ENCODE measurements around the gene CT55.
A peak's percentile ranks its signal among the peaks of the same experiment; 100 is the strongest.
"Not testable (repeated sequence)": the region's sequence is repeated elsewhere in the genome, so short reads cannot be mapped to it uniquely, and the experiment has no call there.

CT55 gene, protein sequence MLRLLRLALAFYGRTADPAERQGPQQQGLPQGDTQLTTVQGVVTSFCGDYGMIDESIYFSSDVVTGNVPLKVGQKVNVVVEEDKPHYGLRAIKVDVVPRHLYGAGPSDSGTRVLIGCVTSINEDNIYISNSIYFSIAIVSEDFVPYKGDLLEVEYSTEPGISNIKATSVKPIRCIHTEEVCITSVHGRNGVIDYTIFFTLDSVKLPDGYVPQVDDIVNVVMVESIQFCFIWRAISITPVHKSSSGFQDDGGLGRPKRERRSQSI

DNA sequence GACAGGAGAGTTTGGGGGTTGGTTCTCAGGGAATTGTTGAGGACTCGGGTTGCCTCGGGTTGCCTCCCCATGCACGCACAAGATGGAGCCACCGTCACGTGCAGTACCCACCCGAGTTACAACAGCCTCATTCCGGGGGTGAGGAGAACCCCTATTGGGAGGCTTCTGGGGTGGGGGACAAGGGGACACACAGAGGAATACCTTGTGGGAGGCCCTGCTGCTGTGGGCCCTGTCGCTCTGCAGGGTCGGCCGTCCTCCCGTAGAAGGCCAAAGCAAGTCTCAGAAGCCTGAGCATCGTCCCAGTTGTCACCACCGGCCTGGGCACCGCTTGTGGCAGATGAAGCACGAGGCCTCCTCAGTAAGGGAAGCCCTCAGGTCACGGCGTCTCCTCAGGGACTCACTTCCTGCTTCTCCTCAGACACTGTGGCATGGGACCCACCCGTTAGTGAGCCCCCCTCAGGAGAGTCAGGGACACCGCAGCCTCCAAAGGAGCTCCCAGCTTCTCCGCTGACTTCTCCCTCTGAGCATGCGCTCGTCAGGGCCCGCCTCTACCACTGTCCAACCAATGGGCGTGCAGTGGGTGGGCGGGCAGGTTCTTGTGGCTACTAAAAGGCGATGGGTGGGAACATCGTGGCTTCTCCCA, at the start of gene CT55:
TSS of gene CT55 (minus strand) at position 522 of the 643 bp plus-strand sequence. CDS start at position 295, 227 bp downstream.
- no peak for DNase-seq

DNA sequence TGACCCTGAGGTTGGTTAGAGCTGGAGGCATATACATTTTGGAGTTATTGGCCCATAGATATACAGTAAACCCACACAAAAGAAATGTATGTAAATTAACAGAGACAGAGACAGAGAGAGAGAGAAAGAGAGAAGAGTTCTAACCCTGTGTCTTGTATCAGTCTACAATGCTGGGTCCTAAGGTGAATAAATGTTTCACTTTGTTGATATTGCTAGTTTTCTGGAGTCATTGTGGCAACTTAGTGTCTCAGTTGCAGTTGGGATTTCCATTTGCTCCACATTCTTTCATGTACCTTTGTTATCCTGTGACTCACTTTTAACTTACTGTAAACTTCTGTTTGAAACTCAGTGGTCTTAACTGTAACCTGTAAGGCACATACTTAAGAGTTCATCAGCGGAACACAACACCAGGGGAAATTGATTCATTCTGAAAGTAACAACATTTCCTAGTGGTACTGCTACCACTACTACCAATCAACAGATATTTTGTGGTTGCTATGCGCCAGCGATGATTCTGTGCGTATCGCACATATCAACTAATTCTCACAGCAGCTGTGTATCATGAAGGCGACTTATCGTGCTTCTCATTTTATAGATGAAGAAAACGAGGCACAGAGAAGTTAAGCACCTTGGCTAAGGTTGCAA, 42.1 kb upstream of the CT55 start:
- DNase-seq = no peak

DNA sequence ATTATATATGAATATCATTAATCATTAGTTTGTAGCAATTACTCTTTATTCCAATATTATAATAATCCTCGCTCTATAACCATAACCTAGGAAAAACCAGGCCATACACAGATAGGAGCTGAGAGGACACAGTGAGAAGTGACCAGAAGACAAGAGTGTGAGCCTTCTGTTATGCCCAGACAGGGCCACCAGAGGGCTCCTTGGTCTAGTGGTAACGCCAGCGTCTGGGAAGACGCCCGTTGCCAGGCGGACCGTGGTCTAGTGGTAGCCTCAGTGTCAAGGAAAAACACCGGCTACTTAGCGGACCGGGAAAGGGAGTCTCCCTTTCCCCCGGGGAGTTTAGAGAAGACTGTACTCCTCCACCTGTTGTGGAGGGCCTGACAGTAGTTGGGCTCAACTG, 35.2 kb upstream of the CT55 start:
- DNase-seq = not testable (repeated sequence)

GRCh38 chrX:135200297-135200696, 29.1 kb upstream of the CT55 start:
- no peak for DNase-seq

DNA sequence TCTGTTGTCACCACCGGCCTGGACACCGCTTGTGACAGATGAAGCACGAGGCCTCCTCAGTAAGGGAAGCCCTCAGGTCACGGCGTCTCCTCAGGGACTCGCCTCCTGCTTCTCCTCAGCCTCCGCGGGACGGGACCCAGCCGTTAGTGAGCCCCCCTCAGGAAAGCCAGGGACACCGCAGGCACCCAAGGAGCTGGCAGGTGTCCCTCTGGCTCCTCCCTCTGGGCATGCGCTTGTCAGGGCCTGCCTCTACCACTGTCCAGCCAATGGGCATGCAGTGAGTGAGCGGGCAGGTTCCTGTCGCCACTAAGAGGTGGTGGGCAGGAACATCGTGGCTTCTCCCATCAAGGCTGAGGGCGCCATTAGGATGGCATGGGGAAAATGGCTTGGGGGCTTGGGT, 23.5 kb upstream of the CT55 start:
- no peak for DNase-seq

GRCh38 chrX:135193740-135194139, 22.5 kb upstream of the CT55 start:
- no peak for DNase-seq

GRCh38 chrX:135191838-135192237, 20.6 kb upstream of the CT55 start:
- no peak for DNase-seq

GRCh38 chrX:135185795-135186443, 14.7 kb upstream of the CT55 start:
- peak; percentile 3 for DNase-seq

DNA sequence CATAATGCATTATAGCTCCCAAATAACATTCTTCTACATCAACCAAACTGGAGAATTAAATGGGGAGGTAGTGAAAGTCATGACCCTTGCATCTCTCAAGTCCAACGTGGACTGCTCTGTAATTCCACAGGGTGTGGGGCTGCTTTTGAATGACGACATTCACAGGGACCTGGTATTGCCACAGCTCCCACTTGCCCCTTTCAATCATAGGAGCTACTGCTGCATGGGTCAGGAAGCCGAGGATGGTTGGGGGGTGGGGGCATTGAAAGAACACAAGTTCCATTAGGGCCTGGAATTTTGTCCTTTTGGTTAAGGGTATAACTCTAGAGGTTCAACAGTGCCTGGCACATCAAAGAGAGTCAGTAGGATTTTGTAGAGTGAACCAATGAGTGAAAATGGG, 7.4 kb upstream of the CT55 start:
- DNase-seq = no peak

GRCh38 chrX:135170468-135170867, 730 bp downstream of the CT55 start:
- DNase-seq = no peak

DNA sequence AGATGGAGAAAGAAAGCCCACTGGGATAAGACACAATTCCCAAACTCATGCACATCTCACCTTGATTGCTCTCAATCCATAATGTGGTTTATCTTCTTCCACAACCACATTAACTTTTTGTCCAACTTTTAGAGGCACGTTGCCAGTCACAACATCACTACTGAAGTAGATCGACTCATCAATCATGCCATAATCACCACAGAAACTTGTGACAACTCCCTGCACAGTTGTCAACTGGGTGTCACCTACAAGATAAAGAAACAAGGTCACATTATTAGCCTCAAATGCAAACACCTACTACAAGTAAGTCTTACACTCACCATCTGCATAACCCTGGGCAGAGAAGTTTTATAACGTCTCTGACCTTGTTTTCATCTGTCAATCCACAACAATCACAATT, 1.7 kb downstream of the CT55 start:
- DNase-seq = not testable (repeated sequence)

- no peak for DNase-seq
Measured at GRCh38 chrX:135168486-135168885, 2.7 kb downstream of the CT55 start.

- DNase-seq = not testable (repeated sequence)
Measured at GRCh38 chrX:135154688-135155087, 16.5 kb downstream of the CT55 start.

DNA sequence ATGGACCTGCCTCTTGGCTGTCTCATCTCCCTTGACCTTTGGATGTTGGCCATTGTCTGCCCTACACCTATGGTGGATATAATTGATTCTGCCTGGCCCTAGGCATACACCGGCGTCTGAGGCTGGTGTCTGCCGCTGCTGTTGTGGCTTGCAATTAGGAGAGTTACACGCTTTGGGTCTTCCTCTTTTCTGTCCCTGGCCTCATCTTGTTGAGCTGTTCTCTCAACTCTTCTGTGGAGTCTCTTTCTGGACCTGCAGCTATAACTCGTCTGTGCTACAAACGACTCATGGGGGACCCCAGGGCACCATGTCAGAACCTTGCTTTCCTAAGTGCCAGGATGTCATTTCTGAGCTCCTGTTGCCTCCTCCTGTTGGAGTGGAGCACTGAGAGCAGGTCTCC, 45.1 kb downstream of the CT55 start:
- not testable (repeated sequence) for DNase-seq

DNA sequence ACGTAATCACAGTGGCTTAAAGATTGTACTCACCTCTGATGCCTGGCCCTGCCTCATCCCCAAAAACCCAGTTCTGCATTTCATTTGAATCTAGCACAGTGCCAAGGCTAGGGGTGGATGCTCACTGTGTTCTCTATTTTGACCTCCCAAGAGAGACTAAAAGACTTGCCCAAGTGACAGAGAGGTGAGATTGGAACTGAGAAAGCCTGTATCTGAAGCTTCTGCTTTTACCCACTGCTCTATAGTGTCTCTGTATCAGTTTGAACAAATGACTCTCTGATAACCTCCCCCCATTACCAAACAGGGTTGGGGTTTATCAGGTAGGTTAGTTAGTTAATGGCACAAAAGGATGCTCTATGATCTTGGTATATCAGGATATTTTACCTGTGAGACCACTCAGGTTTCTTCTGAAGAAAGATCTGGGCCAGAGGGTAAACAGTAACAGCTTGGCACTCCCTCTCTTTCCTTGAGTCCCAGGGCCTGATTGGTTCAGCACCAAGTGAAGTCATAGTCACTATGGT, 51.1 kb downstream of the CT55 start, which contains the start of gene ETDB:
TSS of gene ETDB (minus strand) at position 471 of the 521 bp plus-strand sequence. CDS start 1,265 bp downstream, outside the sequence.
- DNase-seq = not testable (repeated sequence)

DNA sequence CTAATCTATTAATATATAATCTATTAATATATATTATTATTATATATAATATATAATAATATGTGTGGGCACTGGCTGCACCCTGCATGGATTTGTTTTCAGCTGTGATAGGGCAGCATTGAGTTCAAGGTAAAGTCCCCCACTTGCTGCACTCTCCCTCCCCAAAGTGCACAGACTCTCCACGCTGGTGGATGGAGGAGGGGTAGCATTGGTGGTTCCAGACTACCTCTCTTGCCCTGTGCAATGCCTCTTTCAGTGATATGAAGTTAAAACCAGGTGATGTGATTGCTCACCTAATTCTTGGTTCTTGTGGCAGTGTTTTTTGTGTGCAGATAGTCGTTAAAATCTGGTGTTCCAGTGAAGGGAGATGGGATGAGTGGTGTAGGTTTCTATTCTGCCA, 55.1 kb downstream of the CT55 start:
- DNase-seq = not testable (repeated sequence)

- no peak for DNase-seq
Measured at GRCh38 chrX:135114392-135114791, 56.8 kb downstream of the CT55 start.

DNA sequence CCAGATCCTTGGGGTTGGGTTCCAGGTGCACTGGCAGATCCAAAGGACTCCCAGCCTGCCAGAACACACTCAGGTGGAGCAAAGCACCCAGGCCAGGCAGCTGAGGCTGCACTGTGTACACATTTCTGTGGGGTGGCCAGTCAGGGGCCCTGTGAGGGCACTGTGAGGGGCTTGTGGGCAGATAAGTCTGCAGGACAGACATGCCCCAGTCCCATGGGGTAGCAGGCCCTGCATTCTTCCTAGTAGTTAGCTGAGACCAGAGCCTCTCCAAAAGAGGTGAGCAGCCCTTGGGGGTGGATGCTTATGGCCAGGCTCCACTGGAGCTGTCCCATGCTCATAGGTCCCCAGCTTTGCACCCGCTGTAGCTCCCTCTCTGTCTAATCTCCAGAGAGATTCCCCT, 58.5 kb downstream of the CT55 start:
- no peak for DNase-seq

DNA sequence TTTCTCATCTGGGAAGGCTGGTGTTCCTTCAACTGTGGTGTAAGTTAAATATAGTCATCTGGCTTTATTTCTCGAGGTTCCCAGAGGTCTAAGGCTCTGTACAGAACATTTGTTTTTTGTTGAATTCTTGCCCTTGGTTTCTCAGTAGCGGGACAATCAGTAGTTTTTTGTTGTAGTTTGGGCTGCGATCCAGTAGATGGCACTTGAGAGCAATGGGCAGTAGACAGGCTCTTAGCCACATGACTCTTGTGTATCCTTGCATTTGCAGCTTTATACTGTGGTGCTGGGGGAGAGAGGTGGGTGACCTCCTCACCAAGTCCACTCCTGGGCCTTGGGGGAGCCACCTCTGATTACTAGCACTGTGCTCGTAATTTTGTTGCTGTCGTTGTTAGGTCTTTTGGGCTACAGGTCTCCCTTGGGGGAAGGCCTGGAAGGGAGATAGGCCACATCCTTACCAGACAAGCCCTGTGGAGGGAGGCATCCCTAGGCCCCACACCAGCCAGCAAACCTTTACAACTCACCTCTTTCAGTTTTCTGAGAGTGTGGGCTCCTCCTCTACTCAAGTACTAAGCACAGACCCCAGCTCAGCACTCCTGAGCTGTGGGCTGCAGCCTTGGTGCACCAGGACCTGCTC, 59.0 kb downstream of the CT55 start:
- DNase-seq = peak; percentile 24

DNA sequence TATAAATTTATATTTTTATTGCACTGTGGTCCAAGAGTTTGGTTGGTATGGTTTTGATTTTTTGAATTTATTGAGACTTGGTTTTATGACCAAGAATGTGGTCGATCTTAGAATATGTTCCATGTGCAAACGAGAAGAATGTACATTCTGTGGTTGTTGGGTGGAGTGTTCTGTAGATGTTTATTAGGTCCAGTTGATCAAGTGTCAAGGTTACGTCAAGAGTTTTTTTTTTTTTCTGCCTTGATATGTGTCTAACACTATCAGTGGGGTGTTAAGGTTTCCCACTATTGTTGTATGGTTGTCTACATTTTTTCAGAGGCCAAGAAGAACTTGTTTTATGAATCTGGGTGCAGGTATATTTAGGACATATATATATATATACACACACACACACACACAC, 61.6 kb downstream of the CT55 start:
- no peak for DNase-seq
